Memory B cell (primary cell): Measurements from ENCODE around the gene TMUB1.
A peak's percentile ranks its signal among the peaks of the same experiment; 100 is the strongest.

ENCODE experiments used
- ATAC-seq: fragments of 150-1000 bp; cut with Tn5 transposase; 2 replicates; pipeline ENCODE4 v1.10.0; 2021; ENCODE audit warnings: low read depth, mild to moderate bottlenecking, moderate library complexity
- DNase-seq, 2 donors: peaks; one replicate each; pipeline ENCODE4 v3.0.0; 2022; ENCODE audit warnings: low spot score in 2 of 2
- H3K27ac Mint-ChIP-seq: one replicate; pipeline ENCODE4 v1.8.0; 2022; ENCODE audit warnings: mild to moderate bottlenecking, moderate library complexity, mixed read lengths
- H3K27me3 Mint-ChIP-seq: one replicate; pipeline ENCODE4 v1.8.0; 2022; ENCODE audit warnings: mixed read lengths
- H3K36me3 Mint-ChIP-seq: one replicate; pipeline ENCODE4 v1.8.0; 2022; ENCODE audit warnings: mild to moderate bottlenecking, mixed read lengths
- H3K4me1 Mint-ChIP-seq: one replicate; pipeline ENCODE4 v1.8.0; 2022; ENCODE audit warnings: mixed read lengths
- H3K4me3 Mint-ChIP-seq: one replicate; pipeline ENCODE4 v1.8.0; 2022; ENCODE audit warnings: mild to moderate bottlenecking, moderate library complexity, mixed read lengths
- H3K9me3 Mint-ChIP-seq: one replicate; pipeline ENCODE4 v1.8.0; 2022; ENCODE audit warnings: mixed read lengths

Gene TMUB1

GRCh38 chr7:151124899-151125399 is 41.7 kb upstream of the TMUB1 start:
- H3K9me3 Mint-ChIP-seq, result no peaks in the 10 kb centered on the region
- H3K27ac Mint-ChIP-seq, result no peak overlapping the region
- ATAC-seq, result no peak
- DNase-seq, result no peak
- peaks cover 28% of the 10 kb centered on the region for H3K36me3 Mint-ChIP-seq
- H3K4me3 Mint-ChIP-seq, result no peak overlapping the region
- H3K27me3 Mint-ChIP-seq, result no peaks in the 10 kb centered on the region
- peaks cover 4% of the 10 kb centered on the region for H3K4me1 Mint-ChIP-seq

- DNase-seq (no peak), ATAC-seq (no peak)
- Mint-ChIP-seq H3K27ac (no peak overlapping the region), H3K9me3 (no peaks in the 10 kb centered on the region), H3K4me3 (no peak overlapping the region), H3K27me3 (no peaks in the 10 kb centered on the region), H3K4me1 (peaks cover 4% of the 10 kb centered on the region), H3K36me3 (peaks cover 27% of the 10 kb centered on the region)
Observed at GRCh38 chr7:151124481-151124880, 41.2 kb upstream of the TMUB1 start.

DNA sequence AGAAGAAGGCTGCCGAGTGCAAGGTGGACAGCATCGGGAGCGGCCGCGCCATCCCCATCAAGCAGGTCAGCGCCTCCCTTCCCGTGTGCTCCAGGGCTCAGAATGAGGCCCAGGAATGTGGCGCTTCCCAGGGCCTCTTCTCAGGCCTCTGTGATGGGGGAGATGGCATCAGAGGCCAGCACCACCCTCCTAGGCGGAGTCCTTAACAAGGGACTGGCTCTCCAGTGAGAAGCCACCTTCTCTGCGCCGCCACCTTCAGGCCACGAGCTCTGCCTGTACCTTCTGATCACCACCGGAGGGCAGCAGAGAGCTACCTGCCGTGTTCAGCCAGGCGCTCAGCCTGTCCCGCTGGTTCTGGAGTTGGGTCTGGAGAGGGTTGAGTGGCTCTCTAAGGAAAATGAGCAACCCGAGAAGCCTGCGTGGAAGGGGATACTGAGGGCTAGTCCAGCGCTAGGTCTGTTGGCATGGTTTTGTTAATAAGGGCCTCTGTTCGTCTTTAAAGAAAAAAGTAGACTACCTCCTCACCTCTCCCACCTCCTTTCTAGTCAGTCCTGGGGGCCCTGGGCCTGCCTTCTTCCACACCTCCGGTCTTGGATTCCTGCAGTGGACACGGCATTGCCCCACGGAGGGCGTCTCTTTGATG is 40.6 kb upstream of the TMUB1 start:
- Mint-ChIP-seq H3K27ac (no peak overlapping the region), H3K27me3 (no peaks in the 10 kb centered on the region), H3K4me1 (peaks cover 4% of the 10 kb centered on the region), H3K36me3 (peaks cover 29% of the 10 kb centered on the region), H3K9me3 (no peaks in the 10 kb centered on the region), H3K4me3 (no peak overlapping the region)
- ATAC-seq (peak; percentile 98), DNase-seq (peak; percentile 83 to 88)

GRCh38 chr7:151123158-151123821 is 40.0 kb upstream of the TMUB1 start:
- no peak for ATAC-seq
- Mint-ChIP-seq H3K27me3 (no peaks in the 10 kb centered on the region), H3K9me3 (no peaks in the 10 kb centered on the region), H3K4me3 (no peak overlapping the region), H3K4me1 (peaks cover 4% of the 10 kb centered on the region), H3K36me3 (peaks cover 28% of the 10 kb centered on the region), H3K27ac (no peak overlapping the region)
- DNase-seq, result no peak

GRCh38 chr7:151122796-151123157 is 39.5 kb upstream of the TMUB1 start:
- Mint-ChIP-seq H3K27ac (no peak overlapping the region), H3K9me3 (no peaks in the 10 kb centered on the region), H3K27me3 (no peaks in the 10 kb centered on the region), H3K36me3 (peaks cover 28% of the 10 kb centered on the region), H3K4me1 (peaks cover 4% of the 10 kb centered on the region), H3K4me3 (no peak overlapping the region)
- no peak for DNase-seq
- ATAC-seq, result no peak

- Mint-ChIP-seq H3K4me1 (peaks cover 4% of the 10 kb centered on the region), H3K27ac (no peak overlapping the region), H3K27me3 (no peaks in the 10 kb centered on the region), H3K4me3 (no peak overlapping the region), H3K9me3 (no peaks in the 10 kb centered on the region), H3K36me3 (peaks cover 28% of the 10 kb centered on the region)
- ATAC-seq, result no peak
- no peak for DNase-seq
Observed at GRCh38 chr7:151122276-151122675, 39.0 kb upstream of the TMUB1 start.

- no peaks in the 10 kb centered on the region for H3K9me3 Mint-ChIP-seq
- no peak overlapping the region for H3K27ac Mint-ChIP-seq
- no peak for DNase-seq
- no peak overlapping the region for H3K4me3 Mint-ChIP-seq
- no peaks in the 10 kb centered on the region for H3K27me3 Mint-ChIP-seq
- ATAC-seq, result no peak
- H3K36me3 Mint-ChIP-seq, result peaks cover 28% of the 10 kb centered on the region
- peaks cover 4% of the 10 kb centered on the region for H3K4me1 Mint-ChIP-seq
Observed at GRCh38 chr7:151121380-151122170, 38.3 kb upstream of the TMUB1 start.

DNA sequence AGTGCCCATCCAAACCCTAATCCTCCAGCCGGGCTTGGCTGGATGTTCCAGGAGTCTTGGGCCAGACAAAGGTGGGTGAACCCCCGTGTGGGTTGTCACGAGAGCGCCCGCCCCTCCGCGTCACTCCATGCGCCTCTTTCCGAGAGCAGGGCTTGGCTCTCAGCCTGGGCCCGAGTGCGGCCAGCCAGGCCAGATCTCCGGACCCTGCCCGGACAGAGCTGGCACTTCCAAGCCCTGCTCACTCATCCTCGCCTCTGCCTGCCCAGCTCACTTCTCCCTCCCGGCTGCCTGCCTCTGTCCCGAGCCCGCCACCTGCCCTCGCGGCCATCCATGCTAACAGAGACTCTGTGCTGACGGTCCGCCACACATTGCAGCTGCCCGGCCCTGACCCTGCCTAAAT is 37.6 kb upstream of the TMUB1 start:
- peaks cover 28% of the 10 kb centered on the region for H3K36me3 Mint-ChIP-seq

DNA sequence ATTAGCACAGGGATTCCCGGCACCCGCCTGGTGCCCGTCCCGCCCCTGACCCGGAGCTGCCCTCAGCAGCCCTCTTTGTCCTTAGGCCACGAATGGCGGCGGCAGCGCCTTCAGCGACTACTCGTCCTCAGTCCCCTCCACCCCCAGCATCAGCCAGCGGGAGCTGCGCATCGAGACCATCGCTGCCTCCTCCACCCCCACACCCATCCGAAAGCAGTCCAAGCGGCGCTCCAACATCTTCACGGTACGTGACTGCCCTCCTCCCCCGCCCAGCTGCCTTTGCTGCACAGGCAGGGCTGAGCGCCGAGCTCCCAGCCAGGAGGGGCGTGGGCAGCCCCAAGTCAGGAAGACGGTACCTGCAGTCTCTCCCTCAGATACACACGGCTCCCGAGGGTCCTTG is 36.6 kb upstream of the TMUB1 start:
- ATAC-seq (no peak), DNase-seq (no peak)
- peaks cover 6% of the 10 kb centered on the region for H3K4me1 Mint-ChIP-seq
- H3K27ac Mint-ChIP-seq, result no peak overlapping the region
- H3K27me3 Mint-ChIP-seq, result no peaks in the 10 kb centered on the region
- H3K36me3 Mint-ChIP-seq, result peaks cover 28% of the 10 kb centered on the region
- no peak overlapping the region for H3K4me3 Mint-ChIP-seq
- H3K9me3 Mint-ChIP-seq, result no peaks in the 10 kb centered on the region

More for the DNA sequence above, 37.6 kb upstream of the TMUB1 start:
- Mint-ChIP-seq H3K27me3 (no peaks in the 10 kb centered on the region), H3K9me3 (no peaks in the 10 kb centered on the region), H3K4me1 (peaks cover 4% of the 10 kb centered on the region), H3K27ac (no peak overlapping the region), H3K4me3 (no peak overlapping the region)
- ATAC-seq (no peak), DNase-seq (no peak)

DNA sequence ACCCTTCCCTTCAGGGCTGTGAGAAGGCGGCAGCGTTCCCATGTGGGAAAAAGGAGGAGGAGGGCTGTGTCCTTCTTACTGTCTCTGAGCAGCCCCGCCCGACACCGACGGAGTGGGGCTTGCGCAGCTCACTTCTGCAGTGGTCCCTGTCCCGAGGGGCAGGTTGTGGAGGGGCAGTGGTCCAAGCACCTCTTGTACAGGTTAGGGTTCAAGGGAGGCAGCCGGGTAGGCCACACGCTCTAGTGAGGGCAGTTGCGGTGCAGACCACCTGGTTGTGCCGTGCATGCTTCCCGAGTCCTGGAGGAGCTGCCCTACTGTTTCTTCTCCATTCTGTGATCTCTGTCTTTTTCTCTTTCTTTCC is 35.7 kb upstream of the TMUB1 start:
- ATAC-seq (no peak), DNase-seq (no peak)
- no peak overlapping the region for H3K4me3 Mint-ChIP-seq
- peaks cover 28% of the 10 kb centered on the region for H3K36me3 Mint-ChIP-seq
- no peak overlapping the region for H3K27ac Mint-ChIP-seq
- H3K4me1 Mint-ChIP-seq, result peaks cover 6% of the 10 kb centered on the region
- no peaks in the 10 kb centered on the region for H3K27me3 Mint-ChIP-seq
- no peaks in the 10 kb centered on the region for H3K9me3 Mint-ChIP-seq

DNA sequence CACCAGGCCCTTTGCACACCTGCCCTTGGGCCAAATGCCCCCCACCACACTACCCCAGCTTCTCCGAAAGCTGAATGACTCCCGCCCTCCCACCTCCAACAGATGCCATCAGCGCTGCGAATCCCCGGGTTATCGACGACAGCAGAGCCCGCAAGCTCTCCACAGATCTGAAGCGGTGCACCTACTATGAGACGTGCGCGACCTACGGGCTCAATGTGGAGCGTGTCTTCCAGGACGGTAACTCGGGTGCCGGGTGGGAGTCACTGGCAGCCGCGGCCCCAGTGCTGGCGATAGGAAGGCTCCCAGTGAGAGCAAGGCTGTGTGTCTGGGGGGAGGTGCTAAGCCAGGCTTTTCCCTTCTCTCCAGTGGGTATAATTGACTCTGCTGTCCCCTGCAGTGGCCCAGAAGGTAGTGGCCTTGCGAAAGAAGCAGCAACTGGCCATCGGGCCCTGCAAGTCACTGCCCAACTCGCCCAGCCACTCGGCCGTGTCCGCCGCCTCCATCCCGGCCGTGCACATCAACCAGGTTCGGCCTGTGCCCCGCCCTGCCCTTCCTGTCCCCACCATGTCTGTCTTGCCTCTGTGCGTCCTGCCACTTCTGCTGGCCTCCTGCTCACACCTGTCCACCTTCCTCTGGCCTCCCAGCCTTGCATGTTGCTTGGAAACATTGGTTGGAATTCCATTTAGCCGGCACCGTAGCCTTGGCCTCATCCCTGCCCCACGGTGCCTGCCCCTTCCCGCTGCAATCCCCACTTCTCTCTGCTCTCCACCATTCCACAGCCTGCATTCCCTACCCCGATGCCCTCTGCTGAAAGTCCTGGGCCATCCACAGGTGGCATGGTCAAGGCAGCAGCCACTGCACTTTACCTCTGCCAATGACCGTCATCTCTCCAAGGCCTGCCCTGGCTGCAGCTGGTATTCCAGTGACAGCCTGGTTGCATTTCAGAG is 35.1 kb upstream of the TMUB1 start:
- Mint-ChIP-seq H3K27me3 (no peaks in the 10 kb centered on the region), H3K27ac (no peak overlapping the region), H3K4me3 (no peak overlapping the region), H3K9me3 (no peaks in the 10 kb centered on the region), H3K36me3 (peaks cover 22% of the 10 kb centered on the region), H3K4me1 (peaks cover 3% of the 10 kb centered on the region)
- ATAC-seq (no peak), DNase-seq (no peak)

DNA sequence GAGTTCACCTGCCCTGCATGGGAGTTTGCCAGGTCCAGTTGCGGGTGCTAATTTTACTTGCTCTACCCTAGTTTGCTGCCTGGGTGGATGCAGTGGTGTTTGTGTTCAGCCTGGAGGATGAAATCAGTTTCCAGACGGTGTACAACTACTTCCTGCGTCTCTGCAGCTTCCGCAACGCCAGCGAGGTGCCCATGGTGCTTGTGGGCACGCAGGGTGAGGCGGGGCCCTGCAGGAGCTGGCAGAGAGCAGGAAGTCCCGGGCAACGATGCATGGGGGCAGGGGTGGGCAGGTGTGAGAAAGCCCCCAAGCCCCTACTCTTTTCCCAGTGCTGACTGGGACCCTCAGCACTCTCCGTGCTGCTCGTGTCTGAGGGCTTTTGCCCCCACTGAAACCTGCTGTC is 34.3 kb upstream of the TMUB1 start:
- H3K4me1 Mint-ChIP-seq, result peaks cover 3% of the 10 kb centered on the region
- H3K27ac Mint-ChIP-seq, result no peak overlapping the region
- ATAC-seq (peak; percentile 54), DNase-seq (no peak)
- H3K9me3 Mint-ChIP-seq, result no peaks in the 10 kb centered on the region
- peak overlapping the region; percentile 34 for H3K4me3 Mint-ChIP-seq
- peaks cover 21% of the 10 kb centered on the region for H3K36me3 Mint-ChIP-seq
- H3K27me3 Mint-ChIP-seq, result no peaks in the 10 kb centered on the region

GRCh38 chr7:151116603-151117440 is 33.5 kb upstream of the TMUB1 start:
- H3K27me3 Mint-ChIP-seq, result no peaks in the 10 kb centered on the region
- ATAC-seq, result no peak
- no peak for DNase-seq
- peaks cover 19% of the 10 kb centered on the region for H3K36me3 Mint-ChIP-seq
- peak overlapping the region; percentile 34 for H3K4me3 Mint-ChIP-seq
- peaks cover 3% of the 10 kb centered on the region for H3K4me1 Mint-ChIP-seq
- no peak overlapping the region for H3K27ac Mint-ChIP-seq
- H3K9me3 Mint-ChIP-seq, result no peaks in the 10 kb centered on the region
